Fibroblast of skin of back (primary cell): ENCODE data around the gene EYS.
"Not testable (repeated sequence)": the region's sequence is repeated elsewhere in the genome, so short reads cannot be mapped to it uniquely, and the experiment has no call there.

Experiments used
- DNase-seq: peaks from one replicate; pipeline ENCODE4 v3.0.0-alpha.2; 2013

Gene EYS

DNA sequence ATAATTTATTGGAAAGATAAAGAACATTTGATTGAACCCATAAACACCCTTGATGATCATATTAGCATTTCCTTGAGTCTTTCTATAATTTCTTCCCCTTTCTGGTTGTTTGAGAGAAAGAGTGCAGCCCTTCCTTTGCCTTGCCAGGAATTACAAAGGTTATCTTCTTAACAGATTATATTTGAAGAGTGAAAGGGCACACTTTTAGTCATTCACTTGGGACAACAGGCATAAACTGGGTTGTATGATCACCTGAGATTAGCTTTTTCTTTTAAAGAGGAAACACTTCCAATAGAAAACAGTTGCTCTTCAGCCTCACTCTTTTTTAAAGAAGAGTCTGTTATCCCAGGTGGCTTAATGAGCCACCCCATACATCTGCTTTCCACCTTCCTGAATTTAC, 1776.2 kb downstream of the EYS start:
- DNase-seq = no peak

DNA sequence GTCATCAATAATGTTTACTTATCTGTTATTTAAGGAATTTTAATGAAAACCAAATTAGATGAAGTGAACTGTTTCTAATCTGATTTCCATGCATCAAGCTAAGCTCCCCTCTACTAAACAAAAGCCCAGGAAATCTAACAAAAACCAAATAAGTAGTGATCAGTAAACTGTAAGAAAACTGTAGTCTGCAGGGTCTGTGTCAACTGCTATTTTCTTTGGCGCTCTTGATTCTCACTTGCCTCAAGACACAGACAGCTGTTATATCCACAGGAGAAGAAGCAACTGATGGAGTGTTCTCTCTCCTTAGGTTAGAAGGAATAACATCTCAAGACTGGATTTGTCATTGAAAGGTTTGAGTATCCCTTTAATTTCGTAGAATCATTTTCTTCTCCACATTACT, 1777.9 kb downstream of the EYS start:
- no peak for DNase-seq

DNA sequence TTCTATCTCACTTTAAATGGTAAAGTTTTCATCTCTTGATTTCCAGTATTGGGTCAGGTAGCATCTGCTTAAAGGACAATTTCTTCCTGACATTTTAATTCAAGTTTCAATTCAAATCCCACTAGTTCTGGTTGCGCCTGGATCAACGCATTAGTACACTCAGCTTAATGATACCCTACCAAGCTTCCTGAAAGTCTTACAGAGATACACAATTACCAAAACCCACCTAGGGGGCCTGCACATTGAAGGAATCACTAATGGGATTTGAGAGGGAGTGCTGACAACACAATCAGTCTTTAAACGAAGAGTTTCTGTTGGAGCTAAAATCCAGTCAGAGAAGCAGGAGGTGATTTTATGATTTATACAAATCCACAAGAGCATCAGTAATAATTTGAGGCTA, 1778.4 kb downstream of the EYS start:
- no peak for DNase-seq

DNA sequence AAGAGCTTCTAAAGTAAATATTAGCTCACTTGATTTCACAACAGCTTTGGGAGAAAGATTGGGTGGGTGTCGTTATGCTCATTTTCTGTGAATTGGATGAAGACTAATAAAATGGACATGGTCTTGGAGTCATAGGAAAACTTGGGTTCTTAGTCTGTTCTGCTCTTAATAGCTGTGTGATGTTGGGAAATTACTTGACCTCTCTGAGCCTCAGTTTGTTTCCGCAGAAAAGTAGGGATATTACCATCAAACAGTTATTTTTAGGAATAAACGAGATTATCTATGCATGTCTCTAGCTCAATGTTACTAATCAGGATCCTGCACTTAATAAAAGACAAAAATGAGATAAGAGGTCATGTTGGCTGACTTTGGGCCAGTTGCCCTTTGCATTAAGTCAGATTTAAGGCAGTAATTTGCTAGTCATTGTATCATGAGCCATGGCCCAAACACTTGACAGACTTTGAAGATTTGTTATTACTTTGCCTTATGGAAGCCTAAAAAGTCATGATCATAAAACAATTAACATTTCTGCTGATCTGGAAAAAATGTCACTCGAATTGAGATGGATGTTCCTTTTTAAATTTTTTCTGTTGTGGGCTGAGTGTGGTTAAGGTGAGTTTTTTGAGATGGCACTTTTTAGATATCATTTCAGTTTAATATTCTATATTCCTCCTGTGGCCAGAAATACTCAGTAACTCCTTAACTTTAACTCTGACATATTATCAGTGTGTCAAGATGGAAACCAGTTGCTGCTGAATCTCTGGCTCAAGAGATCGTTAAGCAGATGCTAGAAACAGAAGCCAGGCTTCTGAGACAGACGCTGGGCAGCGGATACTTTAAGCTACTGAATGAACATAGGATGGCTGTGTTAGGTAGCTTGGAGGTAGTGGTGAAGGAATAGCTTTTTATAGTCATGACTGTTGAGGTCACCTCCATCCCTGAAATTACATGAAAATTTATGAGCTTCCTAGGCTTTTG, 1779.8 kb downstream of the EYS start:
- no peak for DNase-seq

DNA sequence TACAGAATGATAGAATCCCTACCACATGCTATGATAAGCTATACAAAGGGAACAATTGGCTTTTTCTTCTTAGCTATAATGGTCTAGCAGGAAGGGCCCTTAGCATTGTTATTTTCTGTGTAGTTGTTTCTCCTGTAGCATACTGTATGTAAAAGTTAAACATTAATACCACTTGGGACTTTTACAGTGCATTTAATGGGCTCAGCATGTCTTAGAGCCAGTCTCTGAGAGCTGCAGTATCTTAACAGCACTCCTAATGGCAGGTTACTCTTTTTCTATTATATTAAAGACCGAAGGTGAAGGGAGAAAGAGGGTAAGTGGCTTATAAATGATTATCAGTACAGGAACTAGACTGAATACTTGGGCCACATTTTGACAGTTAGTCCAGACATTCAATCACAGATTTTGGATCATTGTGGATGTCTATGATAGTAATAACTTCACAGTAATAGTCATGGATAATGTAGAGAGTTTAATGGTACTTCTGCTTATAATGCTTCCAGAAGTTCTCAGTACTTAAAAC, 1780.7 kb downstream of the EYS start:
- DNase-seq = no peak

DNA sequence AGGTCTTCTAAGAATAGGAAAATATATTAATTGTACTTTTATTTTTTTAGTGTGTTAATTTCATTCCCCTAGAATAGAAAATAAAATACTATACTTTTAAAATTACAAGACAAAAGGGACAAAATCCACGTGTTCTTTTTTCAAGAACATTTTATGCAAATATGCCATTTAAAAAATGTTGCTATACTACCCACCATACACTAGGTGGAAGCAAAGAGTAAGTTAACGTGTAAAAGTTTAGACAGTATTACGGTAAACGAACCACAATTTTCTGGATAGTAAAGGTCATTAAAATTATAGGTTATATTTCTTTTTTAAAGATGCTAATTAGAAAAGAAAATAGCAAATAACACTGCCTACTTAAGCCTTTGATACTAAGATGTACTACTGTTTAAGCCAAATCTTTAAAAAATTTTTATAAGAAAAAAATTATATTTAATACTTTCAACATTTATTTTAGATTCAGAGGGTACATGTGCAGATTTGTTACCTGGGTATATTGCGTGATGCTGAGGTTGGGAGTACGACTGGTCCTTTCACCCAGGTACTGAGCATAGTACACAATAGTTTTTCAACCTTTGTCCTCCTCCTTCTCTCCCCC, 1783.8 kb downstream of the EYS start:
- peak; percentile 39 for DNase-seq

DNA sequence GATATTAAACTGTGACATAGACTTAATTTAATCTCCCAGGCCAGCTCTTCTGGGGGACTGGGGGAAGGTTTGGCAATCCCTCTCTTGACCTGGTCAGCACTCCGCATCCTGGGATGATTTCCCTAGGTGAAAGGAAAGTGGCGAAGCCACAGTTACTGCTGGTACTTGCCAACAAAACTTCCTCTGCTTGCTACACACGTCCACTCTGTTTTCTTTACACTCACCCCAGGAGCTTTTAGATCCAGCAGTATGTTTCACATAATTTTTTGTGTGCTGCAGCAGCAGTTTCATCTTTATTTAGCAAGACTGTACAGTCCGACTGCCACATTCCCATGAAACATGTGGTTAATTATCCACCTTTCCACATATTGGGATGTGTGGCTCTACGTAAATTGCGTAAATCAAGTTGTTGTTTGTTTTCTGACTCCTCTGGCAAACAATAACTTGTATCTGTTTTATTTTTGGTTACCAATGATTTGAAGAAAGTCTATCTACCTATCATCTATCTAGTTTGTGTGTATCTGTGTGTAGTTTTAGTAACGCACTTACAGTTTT, 1787.4 kb downstream of the EYS start:
- DNase-seq = no peak

DNA sequence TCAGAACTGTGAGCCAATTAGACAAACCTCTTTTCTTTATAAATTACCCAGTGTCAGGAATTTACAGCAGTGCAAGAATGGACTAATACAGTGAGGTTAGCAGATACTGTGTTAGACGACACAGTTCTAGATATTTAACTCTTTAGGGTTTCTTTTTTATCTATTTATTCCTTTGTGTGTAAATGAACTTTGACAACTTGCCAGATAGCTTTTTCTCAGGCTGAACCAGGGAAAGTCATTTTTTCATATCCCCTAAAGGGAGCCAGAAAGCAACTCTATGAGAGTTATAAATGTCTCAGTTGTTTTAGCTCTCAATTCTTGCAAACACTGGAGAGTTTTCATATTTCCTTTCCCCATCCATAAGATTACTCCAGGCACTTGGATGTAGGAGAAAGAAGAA, 1794.1 kb downstream of the EYS start:
- no peak for DNase-seq

DNA sequence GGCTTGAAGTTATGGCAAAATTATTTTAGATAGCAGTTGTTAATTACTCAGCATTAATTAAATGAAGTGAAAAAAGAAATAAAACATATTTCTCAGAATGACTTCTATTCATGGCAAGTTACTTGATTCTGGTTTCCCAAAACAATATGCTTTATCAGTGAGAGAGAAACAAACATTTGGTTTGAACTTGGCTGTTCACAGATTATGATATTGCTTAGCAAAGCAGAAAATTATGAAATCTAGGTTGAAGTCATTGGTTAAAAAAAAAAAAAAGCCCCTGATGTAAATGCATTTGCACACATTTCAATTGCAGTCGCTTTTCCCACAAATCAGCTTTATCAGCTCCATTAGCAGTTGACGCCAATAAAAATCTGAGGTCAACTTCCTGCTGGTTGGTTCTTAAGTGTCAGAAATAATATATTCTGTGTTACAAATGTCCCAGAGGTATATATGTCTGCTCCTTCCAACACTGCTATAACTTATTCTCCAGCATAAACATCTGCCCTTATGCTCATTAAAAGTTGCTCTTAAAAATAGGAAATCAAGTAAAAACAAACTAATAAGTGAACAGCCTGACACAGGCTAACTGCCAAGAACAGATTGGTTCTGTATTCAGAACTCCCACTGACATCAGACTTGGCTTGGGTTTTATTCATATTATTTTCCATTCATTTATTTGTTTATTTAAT, 1796.0 kb downstream of the EYS start:
- no peak for DNase-seq

DNA sequence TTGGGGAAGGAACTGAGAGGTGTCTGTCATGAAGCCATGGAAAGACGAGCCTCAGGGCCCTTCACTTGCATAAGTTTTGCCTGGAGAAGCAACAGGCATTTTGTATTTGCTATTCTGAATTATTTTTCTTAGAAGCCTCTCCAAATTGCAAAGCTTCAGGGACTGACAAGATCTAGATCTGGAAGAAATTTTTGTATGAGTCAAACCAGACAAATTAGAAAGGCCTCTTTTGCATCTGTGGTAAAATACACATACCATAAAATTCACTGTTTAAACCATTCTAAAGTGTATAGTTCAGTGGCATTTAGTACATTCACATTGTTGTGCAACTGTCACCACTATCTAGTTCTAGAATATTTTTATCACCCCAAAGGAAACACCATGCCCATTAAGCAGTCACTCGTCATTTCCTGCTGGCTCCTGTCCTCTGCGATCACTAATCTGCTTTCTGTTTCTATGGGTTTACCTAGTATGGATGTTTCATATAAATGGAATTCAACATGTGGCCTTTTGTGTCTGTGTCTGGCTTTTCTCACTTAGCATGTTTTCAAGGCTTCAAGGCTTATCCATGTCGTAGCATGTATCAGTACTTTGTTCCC, 1802.3 kb downstream of the EYS start:
- DNase-seq = peak; percentile 81

DNA sequence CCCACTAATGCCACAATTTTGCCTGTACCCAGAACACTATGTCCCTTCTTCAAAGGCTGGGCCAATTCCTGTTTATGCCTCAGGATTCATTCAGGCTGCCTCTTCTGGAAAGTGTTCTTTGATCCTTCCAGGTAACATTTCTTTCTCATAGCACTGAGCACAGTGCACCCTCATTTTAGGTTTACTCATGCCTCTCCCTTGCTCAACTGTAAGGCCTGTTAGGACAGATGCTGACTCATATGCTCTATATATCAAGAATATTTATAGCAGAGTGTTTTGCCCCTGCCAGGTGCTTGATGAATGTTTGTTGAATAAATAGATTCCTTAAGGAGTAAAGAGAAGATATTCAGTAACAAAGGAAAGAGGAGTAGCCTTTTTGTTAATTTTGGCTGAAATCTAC, 1807.5 kb downstream of the EYS start:
- DNase-seq = no peak

DNA sequence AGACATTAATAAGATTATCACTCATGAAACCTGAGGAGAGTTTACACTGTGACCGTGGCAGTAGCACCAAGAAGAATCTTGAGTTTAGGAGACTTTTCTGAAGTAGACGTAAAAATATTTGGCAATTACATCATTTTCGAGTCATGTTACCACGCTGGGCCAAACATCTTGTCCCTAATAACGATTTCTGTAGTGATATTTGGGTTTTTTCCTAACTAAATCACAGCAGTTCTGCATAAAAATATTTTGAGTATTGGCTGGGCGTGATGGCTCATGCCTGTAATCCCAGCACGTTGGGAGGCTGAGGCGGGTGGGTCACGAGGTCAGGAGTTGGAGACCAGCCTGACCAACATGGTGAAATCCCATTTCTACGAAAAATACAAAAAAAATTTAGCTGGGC, 1809.1 kb downstream of the EYS start:
- DNase-seq = peak; percentile 7

DNA sequence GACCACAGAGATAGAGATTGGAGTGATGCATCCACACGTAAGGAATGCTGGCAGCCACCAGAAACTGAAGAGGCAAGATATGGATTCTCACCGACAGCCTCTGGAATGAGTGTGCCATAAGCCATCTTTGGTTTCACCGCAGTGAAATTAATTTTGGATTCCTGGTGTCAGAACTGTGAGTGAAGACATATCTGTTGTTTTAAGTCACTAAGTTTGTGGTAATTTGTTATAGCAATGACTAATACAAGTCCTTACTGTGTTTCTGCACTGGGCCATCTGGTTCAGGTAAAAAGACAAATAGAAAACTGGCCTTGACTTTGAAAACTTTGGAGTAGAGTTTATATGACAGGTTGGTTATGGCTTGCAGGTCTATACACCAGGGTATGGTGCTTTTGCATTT, 1809.6 kb downstream of the EYS start:
- DNase-seq = peak; percentile 62

DNA sequence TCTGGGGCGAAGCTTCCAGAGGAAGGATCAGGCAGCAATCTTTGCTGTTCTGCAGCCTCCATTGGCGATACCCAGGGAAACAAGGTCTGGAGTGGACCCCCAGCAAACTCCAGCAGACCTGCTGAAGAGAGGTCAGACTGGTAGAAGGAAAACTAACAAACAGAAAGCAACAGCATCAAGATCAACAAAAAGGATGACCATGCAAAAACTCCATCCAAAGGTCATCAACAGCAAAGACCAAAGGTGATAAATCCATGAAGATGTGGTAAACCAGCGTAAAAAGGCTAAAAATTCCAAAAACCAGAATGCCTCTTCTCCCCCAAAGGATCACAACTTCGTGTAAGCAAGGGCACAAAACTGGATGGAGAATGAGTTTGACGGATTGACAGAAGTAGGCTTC, 1818.6 kb downstream of the EYS start:
- no peak for DNase-seq

DNA sequence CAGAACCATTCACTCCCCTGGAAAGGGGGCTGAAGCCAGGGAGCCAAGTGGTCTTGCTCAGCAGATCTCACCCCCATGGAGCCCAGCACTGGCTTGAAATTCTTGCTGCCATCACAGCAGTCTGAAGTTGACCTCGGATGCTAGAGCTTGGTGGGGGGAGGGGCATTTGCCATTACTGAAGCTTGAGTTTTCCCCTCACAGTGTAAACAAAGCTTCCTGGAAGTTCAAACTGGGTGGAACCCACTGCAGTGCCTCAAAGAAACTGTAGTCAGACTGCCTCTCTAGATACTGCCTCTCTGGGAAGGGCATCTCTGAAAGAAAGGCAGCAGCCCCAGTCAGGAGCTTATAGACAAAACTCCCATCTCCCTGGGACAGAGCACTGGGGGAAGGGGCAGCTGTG, 1819.2 kb downstream of the EYS start:
- DNase-seq = not testable (repeated sequence)

DNA sequence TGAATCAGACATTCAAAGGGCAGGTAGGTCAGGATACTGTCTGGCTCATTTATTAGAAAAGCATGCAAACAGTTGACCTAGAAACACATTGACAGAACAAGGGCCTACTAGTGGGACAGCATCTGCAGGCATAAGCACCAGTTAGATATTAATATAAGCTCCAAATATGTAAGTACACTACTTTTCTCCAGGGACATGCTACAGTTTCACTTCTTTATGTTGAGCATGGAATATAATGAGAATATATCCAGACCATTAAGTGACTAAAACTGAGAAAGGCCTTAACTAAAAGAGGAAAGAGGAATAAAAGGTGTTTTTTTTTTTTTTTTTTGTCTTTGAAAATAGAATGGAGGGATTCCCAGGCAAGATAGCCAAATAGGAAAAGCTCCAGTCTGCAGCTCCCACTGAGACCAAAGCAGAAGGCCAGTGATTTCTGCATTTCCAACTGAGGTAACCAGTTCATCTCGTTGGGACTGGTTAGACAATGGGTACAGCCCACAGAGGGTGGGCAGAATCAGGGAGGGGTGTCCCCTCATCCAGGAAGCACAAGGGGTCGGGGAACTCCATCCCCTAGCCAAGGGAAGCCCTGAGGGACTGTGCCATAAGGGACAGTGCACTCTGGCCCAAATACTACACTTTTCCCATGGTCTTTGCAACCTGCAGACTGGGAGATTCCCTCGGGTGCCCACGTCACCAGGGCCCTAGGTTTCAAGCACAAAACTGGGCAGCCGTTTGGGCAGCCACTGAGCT, 1819.8 kb downstream of the EYS start:
- no peak for DNase-seq

DNA sequence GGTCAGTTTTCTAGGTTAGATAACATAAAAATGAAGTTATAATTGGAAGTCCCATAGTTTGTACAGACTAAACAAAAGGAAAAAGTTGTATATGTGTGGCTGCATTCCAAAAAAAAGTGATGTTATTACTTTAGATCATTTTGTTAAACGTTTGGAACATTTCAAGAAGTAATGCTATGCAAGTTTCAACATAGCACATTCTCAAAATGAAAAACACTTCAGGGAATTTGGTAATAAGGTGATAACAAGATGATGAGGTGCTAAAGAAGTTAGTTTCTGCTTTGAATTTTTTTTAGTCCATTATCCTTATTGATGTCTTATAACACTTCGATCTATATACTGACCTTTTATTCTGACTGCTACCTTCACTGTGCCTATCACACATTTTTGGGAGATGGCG, 1820.7 kb downstream of the EYS start:
- DNase-seq = no peak

DNA sequence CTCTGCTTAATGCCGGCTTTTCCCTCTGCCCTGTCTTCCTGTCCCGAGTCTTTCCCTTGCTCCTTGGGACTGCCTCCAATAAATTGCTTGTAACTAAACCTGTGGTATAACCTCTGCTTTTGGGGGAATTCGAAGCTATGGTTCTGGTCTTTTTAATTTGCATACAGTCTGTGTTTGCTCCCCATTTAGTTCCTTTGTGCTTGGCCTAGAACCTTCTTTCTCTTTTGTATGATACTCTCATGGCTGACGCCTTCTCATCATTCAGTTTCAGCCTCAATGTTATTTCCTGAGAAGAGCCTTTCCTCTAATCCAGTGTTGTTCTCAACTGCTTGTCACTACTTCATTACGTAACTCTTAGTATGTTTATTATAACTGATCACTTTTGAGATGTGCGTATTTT, 1823.4 kb downstream of the EYS start:
- DNase-seq = no peak

DNA sequence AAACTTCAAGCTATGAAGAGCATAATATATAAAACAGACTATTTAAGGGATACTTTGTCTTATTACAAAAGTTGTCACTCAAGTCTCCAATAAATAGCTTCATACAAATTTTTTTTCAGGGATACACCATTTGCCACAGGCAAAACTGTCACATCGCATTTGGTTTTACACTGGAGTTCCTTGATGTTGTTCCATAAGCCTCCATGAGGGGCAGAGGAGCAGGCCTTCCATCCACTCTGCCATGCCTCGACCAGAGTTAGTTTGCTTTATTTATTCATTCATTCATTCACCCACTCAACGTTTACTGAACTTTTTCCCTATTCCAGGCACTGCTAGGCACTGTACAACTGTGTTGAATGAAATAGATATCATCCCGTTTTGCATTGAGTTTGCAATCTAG, 1824.8 kb downstream of the EYS start:
- no peak for DNase-seq

DNA sequence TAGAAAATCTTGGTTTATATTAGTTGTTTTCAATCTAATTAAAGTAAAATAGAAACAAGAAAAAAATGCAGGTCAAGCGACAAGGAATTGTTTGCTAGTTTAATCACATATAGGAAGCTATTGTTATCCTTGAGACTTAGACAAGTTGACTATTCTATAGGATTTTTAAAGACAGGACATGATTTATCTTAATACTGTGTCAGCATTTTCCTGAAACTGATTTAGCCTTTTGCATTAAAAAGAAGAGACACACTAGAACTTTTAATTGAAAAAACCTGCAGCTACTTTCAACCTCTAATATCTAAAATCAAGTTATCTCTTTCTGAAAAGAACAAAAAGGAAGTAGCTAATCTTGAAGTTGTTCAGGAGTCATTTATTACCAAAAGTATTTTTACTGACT, 1825.2 kb downstream of the EYS start:
- DNase-seq = no peak

DNA sequence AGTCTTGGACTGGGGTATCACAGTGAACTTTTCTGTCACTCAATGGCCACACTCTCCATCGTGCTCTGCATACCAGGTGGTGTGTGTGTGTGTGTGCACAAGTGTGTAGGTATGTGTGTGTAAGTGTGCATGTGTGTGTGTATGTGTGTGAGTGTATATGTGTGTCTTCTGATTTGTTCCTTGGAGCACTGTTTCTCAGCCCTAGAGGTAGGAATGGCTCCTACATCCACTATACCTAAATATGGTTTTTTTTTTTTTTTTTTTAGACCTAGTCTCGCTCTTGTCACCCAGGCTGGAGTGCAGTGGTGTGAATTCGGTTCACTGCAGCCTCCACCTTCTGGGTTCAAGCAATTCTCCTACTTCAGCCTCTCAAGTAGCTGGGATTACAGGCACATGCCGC, 1834.8 kb downstream of the EYS start:
- no peak for DNase-seq

DNA sequence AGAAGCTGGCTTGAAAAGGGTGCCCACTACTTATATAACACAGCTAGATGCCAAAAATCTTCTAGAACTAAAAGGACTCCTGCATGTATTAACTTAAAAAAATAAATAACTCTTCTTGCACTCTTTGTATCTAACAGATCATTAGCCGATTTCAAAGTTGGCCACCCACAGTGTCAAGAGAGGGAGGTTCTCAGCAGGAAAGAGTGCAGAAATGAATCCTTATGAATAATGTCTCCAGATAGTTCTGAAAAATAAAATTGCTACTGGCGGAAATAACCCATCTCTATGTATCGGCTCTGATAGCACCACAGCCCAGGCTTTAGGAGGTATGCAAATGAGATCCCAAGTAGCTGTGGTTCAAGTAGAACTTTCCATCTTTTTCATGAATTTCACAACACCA, 1838.7 kb downstream of the EYS start:
- no peak for DNase-seq
